Lower leg skin (tissue), 4 donors: ENCODE measurements around the gene PSMD8. TPM values are rescaled to one million over a fixed set of nuclear protein-coding genes. Genes with fewer than 3 reads are reported as not detected.

Experiments
- DNase-seq, 2 donors: peaks; one replicate each; pipeline ENCODE4 v3.0.0-alpha.2; 2019; ENCODE audit warnings: low spot score in 2 of 2
- H3K4me3 ChIP-seq: fragments of 200-600 bp; sonication (generic); 2 replicates; pipeline ENCODE4 v1.5.1; 2017; ENCODE audit warnings: mild to moderate bottlenecking, low read depth; ENCODE audit not compliant: poor library complexity, severe bottlenecking
- CTCF ChIP-seq, 3 donors: fragments of 450-650 bp; IDR thresholded peaks; one replicate each; pipeline ENCODE4 v1.5.1; 2016; ENCODE audit warnings: antibody characterized with exemption in 3 of 3, mild to moderate bottlenecking in 3 of 3, moderate library complexity in 2 of 3
- POLR2A ChIP-seq, 2 donors: fragments of 450-650 bp; IDR thresholded peaks; one replicate each; pipeline ENCODE4 v1.6.1; 2016 to 2017; ENCODE audit warnings: antibody characterized with exemption in 2 of 2, mild to moderate bottlenecking in 1 of 2, moderate library complexity in 1 of 2
- WGBS, 2 donors: methylation state at CpG; one replicate each; pipeline ENCODE4 v1.1.5; 2018; 5-methylcytosine and 5-hydroxymethylcytosine counted together
- intact Hi-C: fragments of 100-400 bp; cut with DNase I; formaldehyde crosslinking; loops from one replicate; pipeline ENCODE4 v1.15.0; 2023; ENCODE audit warnings: low total_unique reads
- total RNA-seq, 4 donors: library from RNA; depleted of rRNA; stranded (reverse); fragments of >200 nt; gene quantifications; one replicate each; pipeline ENCODE4 v1.1.0, GENCODE V29; 2016

Gene PSMD8
- total RNA-seq, 4 donors from 2014 or later, result 222 to 319 (median 311) TPM

- DNase-seq, result no peak
- H3K4me3 ChIP-seq, result no peak overlapping the region
- TF ChIP-seq POLR2A (IDR thresholded peaks at IDR 0.05), result no peak
- no peak for TF ChIP-seq CTCF (IDR thresholded peaks at IDR 0.05)
- intact Hi-C loops, result no loop called here
- 86 to 95% methylated on average over 9 of the region's 9 CpGs for WGBS, 2 donors
These were observed 46.6 kb downstream of the PSMD8 start for GRCh38 chr19:38420935-38421334.

GRCh38 chr19:38421856-38422255 lies 47.5 kb downstream of the PSMD8 start:
- TF ChIP-seq POLR2A (IDR thresholded peaks at IDR 0.05), result no peak
- no peak for TF ChIP-seq CTCF (IDR thresholded peaks at IDR 0.05)
- WGBS, 2 donors, result 74 to 75% methylated on average over 13 to 14 of the region's 14 CpGs
- intact Hi-C loops, result no loop called here

GRCh38 chr19:38422438-38422837 lies 48.1 kb downstream of the PSMD8 start:
- TF ChIP-seq CTCF (IDR thresholded peaks at IDR 0.05) (no peak), POLR2A (IDR thresholded peaks at IDR 0.05) (no peak)
- H3K4me3 ChIP-seq, result no peak overlapping the region
- WGBS, 2 donors, result 81 to 84% methylated on average over 7 of the region's 7 CpGs
- intact Hi-C loops, result no loop called here
- no peak for DNase-seq

More at GRCh38 chr19:38421856-38422255, 47.5 kb downstream of the PSMD8 start:
- DNase-seq, result no peak
- H3K4me3 ChIP-seq, result no peak overlapping the region

DNA sequence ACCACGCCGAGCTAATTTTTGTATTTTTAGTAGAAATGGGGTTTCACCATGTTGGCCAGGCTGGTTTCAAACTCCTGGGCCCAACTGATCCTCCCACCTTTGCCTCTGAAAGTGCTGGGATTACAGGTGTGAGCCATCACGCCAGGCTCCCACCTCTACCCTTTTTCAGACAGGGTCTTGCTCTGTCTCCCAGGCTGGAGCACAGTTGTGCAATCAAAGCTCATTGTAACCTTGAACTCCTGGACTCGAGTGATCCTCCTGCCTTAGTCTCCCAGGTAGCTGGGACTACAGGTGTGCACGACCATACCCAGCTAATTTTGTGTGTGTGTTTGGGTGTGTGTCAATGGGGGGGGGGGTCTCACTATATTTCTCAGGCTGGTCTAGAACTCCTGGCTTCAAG lies 49.9 kb downstream of the PSMD8 start:
- intact Hi-C loops, result no loop called here
- no peak for DNase-seq
- TF ChIP-seq CTCF (IDR thresholded peaks at IDR 0.05) (no peak), POLR2A (IDR thresholded peaks at IDR 0.05) (no peak)
- WGBS, 2 donors, result 79 to 83% methylated on average over 4 to 5 of the region's 5 CpGs
- no peak overlapping the region for H3K4me3 ChIP-seq

DNA sequence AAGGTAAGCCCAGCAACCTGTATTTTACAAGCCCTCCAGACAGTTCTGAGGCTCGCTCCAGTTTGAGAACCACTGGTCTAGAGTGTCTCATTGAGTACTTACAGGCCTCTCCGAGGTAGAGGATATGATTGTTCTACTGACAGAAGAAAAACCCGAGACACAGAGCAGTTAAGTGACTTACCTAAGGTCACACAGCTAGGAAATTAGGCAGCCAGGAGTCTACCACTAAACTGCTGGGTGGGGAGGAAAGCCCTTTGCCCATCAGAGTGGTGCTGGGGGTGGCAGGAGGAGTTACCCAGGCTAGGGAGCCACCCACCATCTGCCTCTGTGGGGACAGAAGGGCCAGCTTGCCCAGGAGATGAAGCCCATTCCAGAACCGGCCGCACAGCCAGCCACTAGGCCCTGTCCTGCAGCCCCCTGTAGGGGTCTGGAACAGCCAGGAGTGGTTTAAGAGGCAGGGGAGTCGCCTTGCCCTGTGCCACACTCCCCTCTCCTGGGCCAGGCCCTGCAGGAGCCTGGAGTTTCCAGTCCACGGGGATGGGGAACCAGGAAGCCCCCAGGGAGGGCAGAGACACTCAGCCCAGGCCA lies 50.9 kb downstream of the PSMD8 start:
- intact Hi-C loops, result no loop called here

More for the DNA sequence above, 50.9 kb downstream of the PSMD8 start:
- DNase-seq, result no peak
- TF ChIP-seq CTCF (IDR thresholded peaks at IDR 0.05), result no peak
- no peak for TF ChIP-seq POLR2A (IDR thresholded peaks at IDR 0.05)
- H3K4me3 ChIP-seq, result peak overlapping the region; percentile 18
- 61 to 72% methylated on average over 7 of the region's 7 CpGs for WGBS, 2 donors
